ENCODE data around the gene E2F7.

- no peak for TF ChIP-seq CREB1 (IDR thresholded peaks at IDR 0.05)
- no peak for TF ChIP-seq POLR2AphosphoS5 (IDR thresholded peaks at IDR 0.05; ENCODE audit: low read depth, low read length)
- TF ChIP-seq GTF2F1 (IDR thresholded peaks at IDR 0.05; ENCODE audit: borderline replicate concordance, low read depth, low read length) = no peak
- TF ChIP-seq NRF1 (IDR thresholded peaks at IDR 0.05; ENCODE audit: low read depth, low read length) = no peak
- TF ChIP-seq JUN (IDR thresholded peaks at IDR 0.05; ENCODE audit: low read depth, low read length) = no peak
- TF ChIP-seq, protein P1, sequence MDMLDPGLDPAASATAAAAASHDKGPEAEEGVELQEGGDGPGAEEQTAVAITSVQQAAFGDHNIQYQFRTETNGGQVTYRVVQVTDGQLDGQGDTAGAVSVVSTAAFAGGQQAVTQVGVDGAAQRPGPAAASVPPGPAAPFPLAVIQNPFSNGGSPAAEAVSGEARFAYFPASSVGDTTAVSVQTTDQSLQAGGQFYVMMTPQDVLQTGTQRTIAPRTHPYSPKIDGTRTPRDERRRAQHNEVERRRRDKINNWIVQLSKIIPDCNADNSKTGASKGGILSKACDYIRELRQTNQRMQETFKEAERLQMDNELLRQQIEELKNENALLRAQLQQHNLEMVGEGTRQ (IDR thresholded peaks at IDR 0.05; ENCODE audit: low read length) = no peak
Observed at GRCh38 chr12:77104286-77104685, 38.9 kb upstream of the E2F7 start.

Data from H1 (cell line).